Ovary (tissue), 9 donors: ENCODE measurements around the gene SOD3. TPM values are rescaled to one million over a fixed set of nuclear protein-coding genes. Genes with fewer than 3 reads are reported as not detected.

Experiments used
- DNase-seq, 5 donors: peaks; one replicate each; pipeline ENCODE4 v3.0.0-alpha.2; 2019 to 2020
- H3K27ac ChIP-seq, 2 donors: fragments of 200-600 bp; one replicate each; pipeline versions ENCODE4 v1.5.1 to v1.8.0; 2019 to 2022
- H3K27me3 ChIP-seq: fragments of 200-600 bp; one replicate; pipeline ENCODE4 v1.8.0; 2022
- H3K36me3 ChIP-seq: fragments of 200-600 bp; sonication (generic); one replicate; pipeline ENCODE4 v1.5.1; 2019
- H3K4me1 ChIP-seq: one replicate; pipeline ENCODE4 v1.8.1; 2013; ENCODE audit warnings: mild to moderate bottlenecking, moderate library complexity; ENCODE audit not compliant: insufficient read depth
- H3K4me3 ChIP-seq: fragments of 200-600 bp; sonication (generic); one replicate; pipeline ENCODE4 v1.5.1; 2017
- H3K9me3 ChIP-seq, 2 donors: fragments of 200-600 bp in 1 of 2; sonication (generic) in 1 of 2; one replicate each; pipeline versions ENCODE4 v1.5.1 to v1.8.1; 2013 to 2019; ENCODE audit warnings: mild to moderate bottlenecking in 1 of 2, moderate library complexity in 1 of 2
- EP300 ChIP-seq: sonication (generic); formaldehyde crosslinking; IDR thresholded peaks from one replicate; pipeline ENCODE4 v1.6.1; 2017; ENCODE audit warnings: antibody characterized with exemption
- POLR2A ChIP-seq: fragments of 450-650 bp; IDR thresholded peaks from one replicate; pipeline ENCODE4 v1.6.1; 2017; ENCODE audit warnings: antibody characterized with exemption, mild to moderate bottlenecking, moderate library complexity
- WGBS, 3 donors: extraction: QIAGEN DNeasy Blood & Tissue Kit in 1 of 3; methylation state at CpG; one replicate each; pipeline versions ENCODE4 v1.1.5 to v1.1.7; 2013 to 2017; 5-methylcytosine and 5-hydroxymethylcytosine counted together
- intact Hi-C, 4 donors: fragments of 100-400 bp; cut with DNase I; formaldehyde crosslinking; loops; one replicate each; pipeline versions ENCODE4 v1.11.0 to v1.15.1; 2022 to 2023
- polyA plus RNA-seq, 2 donors: library from polyadenylated mRNA; stranded (reverse); fragments of 200-250 nt in 1 of 2; fragments of 350-450 nt in 1 of 2; fragmentation: Illumina TruSeq in 1 of 2; extraction: RNeasy Lipid Tissue Mini Kit (QIAGEN cat#74804) in 1 of 2; gene quantifications; one replicate each; pipeline ENCODE4 v1.2.3, GENCODE V29; 2013 to 2014
- total RNA-seq, 7 donors: library from RNA; depleted of rRNA in 2 of 7; stranded (reverse); fragments of >200 nt in 2 of 7; fragmentation: NEBNext Ultra II Directional in 3 of 7; extraction: Animal tissue kit (Norgen Biotek cat#: 25700) in 3 of 7; gene quantifications; one replicate each; pipeline versions ENCODE4 v1.1.0 to v1.2.4, GENCODE V29; 2016 to 2023
- TF ChIP-seq, protein P1 (sequence below), 3 donors: fragments of 450-650 bp in 2 of 3; fragments of 200-600 bp in 1 of 3; IDR thresholded peaks; one replicate each; pipeline versions ENCODE4 v1.5.1 to v1.8.0; 2016 to 2022; ENCODE audit warnings: antibody characterized with exemption in 3 of 3, mild to moderate bottlenecking in 1 of 3
- donor health status: DM: no; HTN: no; CAD: no; lungs with moderate emphysema.
- donor health status: DM: no; HTN: no; CAD: no.
- donor health status: Bipolar disorder and iron deficiency.
- donor health status: DM: yes; HTN: yes; CAD: no.
- donor health status: DM: no; HTN: no; CAD: no.
- donor health status: DM: yes; HTN: yes; CAD: no.

SOD3 gene
- total and polyA plus RNA-seq, 9 donors = 15.3 to 92.3 (median 33.0) TPM

DNA sequence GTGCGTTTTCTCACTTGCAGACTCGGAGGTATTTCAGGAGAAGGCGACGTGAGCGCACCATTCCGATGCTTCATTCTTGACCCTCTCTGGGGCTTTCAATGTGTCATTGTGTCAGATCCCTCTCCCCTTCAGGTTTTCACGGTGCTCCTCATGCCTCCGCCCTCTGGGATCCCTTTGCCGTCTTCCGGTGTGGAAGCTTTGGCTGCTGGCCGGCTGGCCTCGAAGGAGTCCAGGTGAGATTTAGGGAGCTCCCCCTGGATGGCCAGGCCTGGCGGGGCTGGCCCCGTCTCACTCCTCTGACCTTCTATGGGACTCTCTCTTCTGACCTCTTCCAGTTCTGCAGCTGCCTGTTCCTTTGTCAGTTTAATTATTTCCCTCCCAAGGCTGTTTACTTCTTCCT, 12.9 kb downstream of the SOD3 start:
- no peak for DNase-seq
- no peaks in the 10 kb centered on the region for H3K9me3 ChIP-seq
- no peaks in the 10 kb centered on the region for H3K4me1 ChIP-seq
- no peak overlapping the region for H3K27ac ChIP-seq
- intact Hi-C loops = no loop called here
- no peaks in the 10 kb centered on the region for H3K27me3 ChIP-seq
- TF ChIP-seq POLR2A = no peak
- TF ChIP-seq, protein P1, sequence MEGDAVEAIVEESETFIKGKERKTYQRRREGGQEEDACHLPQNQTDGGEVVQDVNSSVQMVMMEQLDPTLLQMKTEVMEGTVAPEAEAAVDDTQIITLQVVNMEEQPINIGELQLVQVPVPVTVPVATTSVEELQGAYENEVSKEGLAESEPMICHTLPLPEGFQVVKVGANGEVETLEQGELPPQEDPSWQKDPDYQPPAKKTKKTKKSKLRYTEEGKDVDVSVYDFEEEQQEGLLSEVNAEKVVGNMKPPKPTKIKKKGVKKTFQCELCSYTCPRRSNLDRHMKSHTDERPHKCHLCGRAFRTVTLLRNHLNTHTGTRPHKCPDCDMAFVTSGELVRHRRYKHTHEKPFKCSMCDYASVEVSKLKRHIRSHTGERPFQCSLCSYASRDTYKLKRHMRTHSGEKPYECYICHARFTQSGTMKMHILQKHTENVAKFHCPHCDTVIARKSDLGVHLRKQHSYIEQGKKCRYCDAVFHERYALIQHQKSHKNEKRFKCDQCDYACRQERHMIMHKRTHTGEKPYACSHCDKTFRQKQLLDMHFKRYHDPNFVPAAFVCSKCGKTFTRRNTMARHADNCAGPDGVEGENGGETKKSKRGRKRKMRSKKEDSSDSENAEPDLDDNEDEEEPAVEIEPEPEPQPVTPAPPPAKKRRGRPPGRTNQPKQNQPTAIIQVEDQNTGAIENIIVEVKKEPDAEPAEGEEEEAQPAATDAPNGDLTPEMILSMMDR (IDR thresholded peaks at IDR 0.05) = no peak
- no peak overlapping the region for H3K4me3 ChIP-seq
- 85 to 89% (median 86%) methylated on average over 14 of the region's 14 CpGs for WGBS, 3 donors
- H3K36me3 ChIP-seq = no peaks in the 10 kb centered on the region

DNA sequence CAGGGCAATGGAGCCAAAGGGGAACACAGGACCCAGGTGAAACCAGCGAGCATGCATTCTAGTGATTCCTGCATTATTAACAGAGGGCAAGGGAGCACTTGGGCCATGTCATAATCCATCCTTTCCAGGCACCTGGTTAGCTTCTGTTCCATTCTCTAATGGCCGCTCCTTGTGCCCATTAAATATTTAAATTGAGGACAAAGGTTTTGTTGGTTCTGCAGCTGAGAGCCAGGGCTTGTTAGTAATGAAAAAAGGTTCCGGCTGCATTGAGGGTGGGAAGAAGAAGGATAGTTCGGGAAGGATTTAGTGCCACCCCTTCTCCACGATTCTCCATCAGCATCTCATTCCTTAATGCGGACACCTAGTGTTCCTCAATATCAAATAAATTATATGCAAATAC, 13.6 kb downstream of the SOD3 start:
- no peaks in the 10 kb centered on the region for H3K36me3 ChIP-seq
- DNase-seq = no peak
- H3K27me3 ChIP-seq = no peaks in the 10 kb centered on the region
- H3K9me3 ChIP-seq = no peaks in the 10 kb centered on the region
- 95 to 99% (median 96%) methylated on average over 6 of the region's 6 CpGs for WGBS, 3 donors
- TF ChIP-seq EP300 = no peak
- TF ChIP-seq, protein P1 (IDR thresholded peaks at IDR 0.05) = no peak
- no peak overlapping the region for H3K27ac ChIP-seq
- H3K4me3 ChIP-seq = no peak overlapping the region
- intact Hi-C loops = no loop called here
- H3K4me1 ChIP-seq = no peaks in the 10 kb centered on the region

DNA sequence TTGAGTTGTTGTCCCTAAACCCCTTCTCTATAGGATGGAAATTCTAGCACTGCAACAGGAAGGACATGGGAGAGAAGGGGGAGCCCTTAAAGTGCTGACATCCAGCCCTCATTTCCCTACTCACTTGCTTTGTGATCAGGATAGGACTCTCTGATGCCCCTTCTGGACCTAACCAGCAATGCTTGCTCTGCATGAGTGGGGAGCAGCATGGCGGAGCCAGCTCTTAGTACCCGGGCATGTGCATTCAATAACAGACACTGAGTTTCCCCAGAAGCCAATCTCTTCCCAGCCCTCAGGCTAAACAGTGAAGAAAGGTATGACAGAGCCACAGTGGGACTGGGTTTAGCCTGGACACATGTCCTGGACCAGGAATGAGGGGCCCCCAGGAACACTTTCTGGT, 14.0 kb downstream of the SOD3 start:
- DNase-seq = no peak
- H3K4me1 ChIP-seq = no peaks in the 10 kb centered on the region
- intact Hi-C loops = no loop called here
- 86 to 95% (median 90%) methylated on average over 2 of the region's 2 CpGs for WGBS, 3 donors
- TF ChIP-seq POLR2A = no peak
- TF ChIP-seq EP300 = no peak
- TF ChIP-seq, protein P1 (IDR thresholded peaks at IDR 0.05) = no peak
- H3K27ac ChIP-seq = no peak overlapping the region
- H3K9me3 ChIP-seq = no peaks in the 10 kb centered on the region
- no peak overlapping the region for H3K4me3 ChIP-seq
- no peaks in the 10 kb centered on the region for H3K36me3 ChIP-seq
- H3K27me3 ChIP-seq = no peaks in the 10 kb centered on the region

DNA sequence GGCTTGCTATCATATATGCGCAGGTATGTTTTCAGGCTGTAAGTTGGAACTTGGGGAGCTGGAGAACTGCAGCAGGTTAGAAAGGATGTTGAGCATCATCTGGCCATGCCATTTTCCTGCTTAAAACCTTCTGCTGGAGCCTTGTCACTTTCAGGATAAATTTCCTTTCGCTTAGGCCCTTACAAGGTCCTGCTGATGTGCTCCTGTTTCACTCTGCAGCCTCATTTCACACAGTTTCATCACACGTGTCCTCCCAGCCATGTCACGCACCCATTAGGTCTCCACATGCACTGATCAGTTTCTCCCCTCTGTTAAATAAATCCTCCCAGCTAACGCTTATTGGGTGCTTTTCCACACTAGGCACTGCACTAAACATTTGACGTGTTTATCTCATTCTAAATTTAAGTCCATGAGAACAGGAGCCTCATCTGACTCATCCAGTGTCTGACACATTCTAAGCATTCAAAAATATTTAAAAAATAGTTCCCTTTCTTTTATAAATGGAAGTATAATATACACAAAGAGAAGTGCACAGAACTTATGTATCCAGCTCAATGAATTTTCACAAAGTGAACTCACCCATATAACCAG, 14.5 kb downstream of the SOD3 start:
- no peak for DNase-seq
- TF ChIP-seq, protein P1 (IDR thresholded peaks at IDR 0.05) = no peak
- no peak for TF ChIP-seq EP300
- TF ChIP-seq POLR2A = no peak
- Histone ChIP-seq H3K4me3 (no peak overlapping the region), H3K27ac (no peak overlapping the region), H3K27me3 (no peaks in the 10 kb centered on the region), H3K36me3 (no peaks in the 10 kb centered on the region), H3K9me3 (no peaks in the 10 kb centered on the region), H3K4me1 (no peaks in the 10 kb centered on the region)
- 86 to 89% (median 88%) methylated on average over 6 of the region's 6 CpGs for WGBS, 3 donors
- intact Hi-C loops = no loop called here
